HEK293 (cell line): ENCODE data around the gene IL1A.

Experiments used
- CTCF ChIA-PET: fragments of 350-600 bp; formaldehyde crosslinking; extraction: SDS; loops from one replicate; lab custom pipeline; 2021; ENCODE audit warnings: antibody characterized with exemption; lab: Yijun Ruan, JAX
- POLR2A ChIA-PET: fragments of 300-600 bp; formaldehyde crosslinking; extraction: SDS; loops from one replicate; lab custom pipeline; 2020; ENCODE audit warnings: antibody characterized with exemption, inconsistent platforms; lab: Yijun Ruan, JAX
- H3K27ac ChIP-seq: fragments of 200-500 bp; sonication (Bioruptor generic); 2 replicates; pipeline ENCODE4 v1.5.1; 2014; ENCODE audit warnings: low read depth, low read length, control low read depth, inconsistent platforms; ENCODE audit errors: extremely low read depth
- H3K36me3 ChIP-seq, 2 experiments: fragments of 200-500 bp in 1 of 2; sonication (Bioruptor generic) in 1 of 2; 1 replicate in 1 of 2; 2 replicates in 1 of 2; pipeline ENCODE4 v1.5.1; 2014 to 2017; ENCODE audit warnings: inconsistent platforms in 2 of 2, low read length in 2 of 2; ENCODE audit not compliant: control insufficient read depth in 2 of 2, insufficient read depth in 1 of 2
- H3K4me1 ChIP-seq: fragments of 200-500 bp; sonication (Bioruptor generic); 2 replicates; pipeline ENCODE4 v1.5.1; 2014; ENCODE audit warnings: mild to moderate bottlenecking, low read length, inconsistent platforms; ENCODE audit not compliant: control insufficient read depth, insufficient read depth
- H3K4me3 ChIP-seq: 2 replicates; pipeline ENCODE4 v1.5.1; 2011; ENCODE audit warnings: low read depth, mild to moderate bottlenecking, control low read depth, low read length, moderate library complexity
- H3K9me3 ChIP-seq: fragments of 200-500 bp; sonication (Bioruptor generic); 2 replicates; pipeline ENCODE4 v1.5.1; 2014; ENCODE audit warnings: low read depth, low read length, inconsistent platforms; ENCODE audit not compliant: control insufficient read depth, insufficient read depth
- HOXC10 ChIP-seq: sonication (generic); formaldehyde crosslinking; IDR thresholded peaks from 2 replicates; pipeline ENCODE4 v1.8.1; 2023; ENCODE audit warnings: mild to moderate bottlenecking, missing genetic modification reagents
- HOXD13 ChIP-seq: sonication (generic); formaldehyde crosslinking; IDR thresholded peaks from 2 replicates; pipeline ENCODE4 v1.8.0; 2022; ENCODE audit warnings: missing genetic modification reagents, borderline replicate concordance
- KLF9 ChIP-seq: fragments of 450-650 bp; formaldehyde crosslinking; IDR thresholded peaks from 2 replicates; pipeline ENCODE4 v1.5.1; 2016; ENCODE audit warnings: missing biosample characterization, missing genetic modification characterization, low read depth
- PRDM1 ChIP-seq: fragments of 450-650 bp; formaldehyde crosslinking; IDR thresholded peaks from 2 replicates; pipeline ENCODE4; 2016; ENCODE audit warnings: missing biosample characterization, missing genetic modification characterization
- SCRT1 ChIP-seq: fragments of 450-650 bp; formaldehyde crosslinking; IDR thresholded peaks from 2 replicates; pipeline ENCODE4 v1.5.1; 2016; ENCODE audit warnings: missing biosample characterization, missing genetic modification characterization, borderline replicate concordance
- ZBTB1 ChIP-seq: fragments of 450-650 bp; formaldehyde crosslinking; IDR thresholded peaks from 2 replicates; pipeline ENCODE4 v1.5.1; 2016; ENCODE audit warnings: missing biosample characterization, missing genetic modification characterization
- ZBTB48 ChIP-seq: fragments of 450-650 bp; formaldehyde crosslinking; IDR thresholded peaks from 2 replicates; pipeline ENCODE4 v1.5.1; 2016; ENCODE audit warnings: missing biosample characterization, missing genetic modification characterization
- ZNF266 ChIP-seq: fragments of 450-650 bp; formaldehyde crosslinking; IDR thresholded peaks from 2 replicates; pipeline ENCODE4 v1.5.1; 2016; ENCODE audit warnings: missing biosample characterization, missing genetic modification characterization, low read depth
- ZNF341 ChIP-seq: fragments of 450-650 bp; formaldehyde crosslinking; IDR thresholded peaks from 2 replicates; pipeline ENCODE4; 2016; ENCODE audit warnings: low read depth, missing biosample characterization, missing genetic modification characterization
- ZNF548 ChIP-seq: fragments of 450-650 bp; formaldehyde crosslinking; IDR thresholded peaks from 2 replicates; pipeline ENCODE4 v1.5.1; 2016; ENCODE audit warnings: missing biosample characterization, missing genetic modification characterization
- ZNF558 ChIP-seq: fragments of 450-650 bp; formaldehyde crosslinking; IDR thresholded peaks from 2 replicates; pipeline ENCODE4 v1.5.1; 2016; ENCODE audit warnings: missing biosample characterization, missing genetic modification characterization
- ZNF600 ChIP-seq: fragments of 450-650 bp; formaldehyde crosslinking; IDR thresholded peaks from 2 replicates; pipeline ENCODE4 v1.5.1; 2016; ENCODE audit warnings: missing biosample characterization, missing genetic modification characterization
- ZNF658 ChIP-seq: fragments of 450-650 bp; formaldehyde crosslinking; IDR thresholded peaks from 2 replicates; pipeline ENCODE4; 2016; ENCODE audit warnings: missing biosample characterization, missing genetic modification characterization
- ZNF664 ChIP-seq: fragments of 450-650 bp; formaldehyde crosslinking; IDR thresholded peaks from 2 replicates; pipeline ENCODE4 v1.5.1; 2016; ENCODE audit warnings: missing biosample characterization, missing genetic modification characterization
- ZNF785 ChIP-seq: fragments of 450-650 bp; formaldehyde crosslinking; IDR thresholded peaks from 2 replicates; pipeline ENCODE4 v1.5.1; 2016; ENCODE audit warnings: missing biosample characterization, missing genetic modification characterization
- TF ChIP-seq, protein P1 (sequence below): fragments of 450-650 bp; formaldehyde crosslinking; IDR thresholded peaks from 2 replicates; pipeline ENCODE4 v1.5.1; 2016; ENCODE audit warnings: missing biosample characterization, missing genetic modification characterization, borderline replicate concordance
- TF ChIP-seq, protein P2 (sequence below): fragments of 450-650 bp; formaldehyde crosslinking; IDR thresholded peaks from 2 replicates; pipeline ENCODE4 v1.5.1; 2017; ENCODE audit warnings: missing biosample characterization, missing genetic modification characterization
- TF ChIP-seq, protein P3 (sequence below): fragments of 450-650 bp; formaldehyde crosslinking; IDR thresholded peaks from 2 replicates; pipeline ENCODE4 v1.5.1; 2016; ENCODE audit warnings: missing biosample characterization, missing genetic modification characterization
- TF ChIP-seq, protein P4 (sequence below): fragments of 450-650 bp; formaldehyde crosslinking; IDR thresholded peaks from 2 replicates; pipeline ENCODE4 v1.5.1; 2016; ENCODE audit warnings: missing biosample characterization, missing genetic modification characterization
- TF ChIP-seq, protein P5 (sequence below): fragments of 450-650 bp; formaldehyde crosslinking; IDR thresholded peaks from 2 replicates; pipeline ENCODE4 v1.5.1; 2016; ENCODE audit warnings: missing biosample characterization, missing genetic modification characterization

The IL1A gene, protein sequence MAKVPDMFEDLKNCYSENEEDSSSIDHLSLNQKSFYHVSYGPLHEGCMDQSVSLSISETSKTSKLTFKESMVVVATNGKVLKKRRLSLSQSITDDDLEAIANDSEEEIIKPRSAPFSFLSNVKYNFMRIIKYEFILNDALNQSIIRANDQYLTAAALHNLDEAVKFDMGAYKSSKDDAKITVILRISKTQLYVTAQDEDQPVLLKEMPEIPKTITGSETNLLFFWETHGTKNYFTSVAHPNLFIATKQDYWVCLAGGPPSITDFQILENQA

DNA sequence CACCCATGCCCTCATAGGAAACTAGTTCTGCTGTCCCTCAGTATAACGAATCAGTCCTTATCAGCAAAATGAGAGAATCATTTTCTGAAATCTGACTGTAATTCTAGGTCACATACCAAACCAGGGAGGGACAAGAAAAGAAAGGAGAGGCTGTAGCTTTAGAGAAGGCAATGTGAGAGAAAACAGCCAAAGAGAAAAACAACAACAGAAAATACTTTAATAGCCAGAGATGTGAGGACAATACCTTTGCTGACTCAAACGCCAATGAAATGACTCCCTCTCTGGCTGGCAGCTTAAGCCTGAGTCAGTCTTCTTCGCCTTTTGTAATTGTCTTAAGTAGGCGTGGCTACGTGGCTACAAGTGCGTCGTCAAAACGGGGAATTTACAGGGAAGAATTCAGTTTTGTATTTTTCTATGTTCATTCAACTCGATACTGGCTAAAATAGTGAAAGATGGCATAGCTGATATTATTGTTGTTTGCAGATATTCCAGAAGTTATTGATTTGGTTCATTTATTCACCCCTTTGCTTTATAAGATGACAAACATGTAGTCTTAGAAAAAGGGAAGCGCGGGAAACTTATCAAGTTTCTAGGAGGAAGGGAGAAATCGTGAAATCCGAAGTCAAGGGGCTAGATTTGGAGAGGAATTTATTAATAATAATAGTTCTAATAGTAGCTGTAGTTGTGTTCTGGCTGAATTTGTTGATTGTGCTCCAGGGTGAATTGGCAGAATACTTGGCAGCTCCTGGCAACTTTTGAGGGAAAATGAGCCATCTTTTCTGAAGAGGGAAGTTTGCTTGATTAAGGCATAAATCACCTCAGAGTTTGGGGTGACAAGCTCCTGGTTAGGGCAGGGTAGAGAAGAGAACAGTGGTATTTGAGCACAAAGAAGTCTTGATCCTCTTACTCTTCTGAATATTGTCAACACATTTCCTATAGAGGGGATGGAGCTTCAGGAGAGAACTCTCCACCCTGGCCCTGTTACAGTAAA, at the start of gene IL1A:
TSS of gene IL1A (minus strand) at position 295 of the 991 bp plus-strand sequence. CDS start 723 bp downstream, outside the sequence.
- H3K4me3 ChIP-seq: no peak within 1 kb of the TSS; the same call in 1 of the 2 replicates
- no peak within 1 kb of the TSS for H3K27ac ChIP-seq
- TF ChIP-seq KLF9 (tag by site-specific recombination): peak; percentile 25; the same call in 1 of the 2 replicates
- no peak for TF ChIP-seq ZNF266 (tag by site-specific recombination)
- TF ChIP-seq PRDM1 (tag by site-specific recombination): peak; percentile 19; the same call in 1 of the 2 replicates
- TF ChIP-seq, all 188 proteins: peak for 2
- Histone ChIP-seq H3K4me1 (no peaks in the 10 kb centered on the region), H3K9me3 (no peaks in the 10 kb centered on the region), H3K36me3 (no peaks in the 10 kb centered on the region)
- ChIA-PET CTCF (interaction anchor here (1.4 kb wide), 1 partner anchor 35 kb away, joined by 4 read pairs; no protein-coding TSS in a partner anchor), POLR2A (no interaction called here)

DNA sequence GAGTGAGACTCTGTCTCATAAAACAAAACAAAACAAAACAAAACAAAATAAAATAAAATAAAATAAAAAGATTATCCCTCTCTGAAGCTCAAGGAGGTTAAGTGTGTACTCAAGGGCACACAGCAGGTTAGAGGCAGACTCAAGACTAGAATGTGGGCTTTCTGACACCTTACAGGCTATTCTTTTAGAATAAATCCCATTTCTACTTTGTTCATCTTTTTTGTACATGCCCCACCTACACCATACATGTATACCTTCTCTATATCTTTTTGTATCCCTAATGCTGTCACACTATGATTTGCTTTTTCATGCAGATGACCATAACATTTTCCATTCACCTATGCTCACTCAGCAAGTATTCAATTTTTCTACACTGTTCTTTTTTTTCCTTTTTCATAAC, 49.7 kb upstream of the IL1A start:
- Histone ChIP-seq H3K4me1 (peaks cover 6% of the 10 kb centered on the region), H3K4me3 (no peak overlapping the region), H3K9me3 (no peaks in the 10 kb centered on the region), H3K36me3 (no peaks in the 10 kb centered on the region), H3K27ac (no peak overlapping the region)
- no peak for TF ChIP-seq ZNF558 (tag by site-specific recombination)
- no peak for TF ChIP-seq ZNF341 (tag by site-specific recombination)
- TF ChIP-seq ZNF600 (tag by site-specific recombination): no peak
- TF ChIP-seq ZNF664: no peak
- no peak for TF ChIP-seq SCRT1 (tag by site-specific recombination)
- TF ChIP-seq, protein P1, sequence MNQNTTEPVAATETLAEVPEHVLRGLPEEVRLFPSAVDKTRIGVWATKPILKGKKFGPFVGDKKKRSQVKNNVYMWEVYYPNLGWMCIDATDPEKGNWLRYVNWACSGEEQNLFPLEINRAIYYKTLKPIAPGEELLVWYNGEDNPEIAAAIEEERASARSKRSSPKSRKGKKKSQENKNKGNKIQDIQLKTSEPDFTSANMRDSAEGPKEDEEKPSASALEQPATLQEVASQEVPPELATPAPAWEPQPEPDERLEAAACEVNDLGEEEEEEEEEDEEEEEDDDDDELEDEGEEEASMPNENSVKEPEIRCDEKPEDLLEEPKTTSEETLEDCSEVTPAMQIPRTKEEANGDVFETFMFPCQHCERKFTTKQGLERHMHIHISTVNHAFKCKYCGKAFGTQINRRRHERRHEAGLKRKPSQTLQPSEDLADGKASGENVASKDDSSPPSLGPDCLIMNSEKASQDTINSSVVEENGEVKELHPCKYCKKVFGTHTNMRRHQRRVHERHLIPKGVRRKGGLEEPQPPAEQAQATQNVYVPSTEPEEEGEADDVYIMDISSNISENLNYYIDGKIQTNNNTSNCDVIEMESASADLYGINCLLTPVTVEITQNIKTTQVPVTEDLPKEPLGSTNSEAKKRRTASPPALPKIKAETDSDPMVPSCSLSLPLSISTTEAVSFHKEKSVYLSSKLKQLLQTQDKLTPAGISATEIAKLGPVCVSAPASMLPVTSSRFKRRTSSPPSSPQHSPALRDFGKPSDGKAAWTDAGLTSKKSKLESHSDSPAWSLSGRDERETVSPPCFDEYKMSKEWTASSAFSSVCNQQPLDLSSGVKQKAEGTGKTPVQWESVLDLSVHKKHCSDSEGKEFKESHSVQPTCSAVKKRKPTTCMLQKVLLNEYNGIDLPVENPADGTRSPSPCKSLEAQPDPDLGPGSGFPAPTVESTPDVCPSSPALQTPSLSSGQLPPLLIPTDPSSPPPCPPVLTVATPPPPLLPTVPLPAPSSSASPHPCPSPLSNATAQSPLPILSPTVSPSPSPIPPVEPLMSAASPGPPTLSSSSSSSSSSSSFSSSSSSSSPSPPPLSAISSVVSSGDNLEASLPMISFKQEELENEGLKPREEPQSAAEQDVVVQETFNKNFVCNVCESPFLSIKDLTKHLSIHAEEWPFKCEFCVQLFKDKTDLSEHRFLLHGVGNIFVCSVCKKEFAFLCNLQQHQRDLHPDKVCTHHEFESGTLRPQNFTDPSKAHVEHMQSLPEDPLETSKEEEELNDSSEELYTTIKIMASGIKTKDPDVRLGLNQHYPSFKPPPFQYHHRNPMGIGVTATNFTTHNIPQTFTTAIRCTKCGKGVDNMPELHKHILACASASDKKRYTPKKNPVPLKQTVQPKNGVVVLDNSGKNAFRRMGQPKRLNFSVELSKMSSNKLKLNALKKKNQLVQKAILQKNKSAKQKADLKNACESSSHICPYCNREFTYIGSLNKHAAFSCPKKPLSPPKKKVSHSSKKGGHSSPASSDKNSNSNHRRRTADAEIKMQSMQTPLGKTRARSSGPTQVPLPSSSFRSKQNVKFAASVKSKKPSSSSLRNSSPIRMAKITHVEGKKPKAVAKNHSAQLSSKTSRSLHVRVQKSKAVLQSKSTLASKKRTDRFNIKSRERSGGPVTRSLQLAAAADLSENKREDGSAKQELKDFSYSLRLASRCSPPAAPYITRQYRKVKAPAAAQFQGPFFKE (tag by site-specific recombination): no peak
- no peak for TF ChIP-seq ZBTB1 (tag by site-specific recombination)
- TF ChIP-seq ZNF658: no peak
- TF ChIP-seq ZBTB48: no peak
- TF ChIP-seq, protein P2, sequence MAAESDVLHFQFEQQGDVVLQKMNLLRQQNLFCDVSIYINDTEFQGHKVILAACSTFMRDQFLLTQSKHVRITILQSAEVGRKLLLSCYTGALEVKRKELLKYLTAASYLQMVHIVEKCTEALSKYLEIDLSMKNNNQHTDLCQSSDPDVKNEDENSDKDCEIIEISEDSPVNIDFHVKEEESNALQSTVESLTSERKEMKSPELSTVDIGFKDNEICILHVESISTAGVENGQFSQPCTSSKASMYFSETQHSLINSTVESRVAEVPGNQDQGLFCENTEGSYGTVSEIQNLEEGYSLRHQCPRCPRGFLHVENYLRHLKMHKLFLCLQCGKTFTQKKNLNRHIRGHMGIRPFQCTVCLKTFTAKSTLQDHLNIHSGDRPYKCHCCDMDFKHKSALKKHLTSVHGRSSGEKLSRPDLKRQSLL (tag by site-specific recombination): no peak
- TF ChIP-seq, protein P3, sequence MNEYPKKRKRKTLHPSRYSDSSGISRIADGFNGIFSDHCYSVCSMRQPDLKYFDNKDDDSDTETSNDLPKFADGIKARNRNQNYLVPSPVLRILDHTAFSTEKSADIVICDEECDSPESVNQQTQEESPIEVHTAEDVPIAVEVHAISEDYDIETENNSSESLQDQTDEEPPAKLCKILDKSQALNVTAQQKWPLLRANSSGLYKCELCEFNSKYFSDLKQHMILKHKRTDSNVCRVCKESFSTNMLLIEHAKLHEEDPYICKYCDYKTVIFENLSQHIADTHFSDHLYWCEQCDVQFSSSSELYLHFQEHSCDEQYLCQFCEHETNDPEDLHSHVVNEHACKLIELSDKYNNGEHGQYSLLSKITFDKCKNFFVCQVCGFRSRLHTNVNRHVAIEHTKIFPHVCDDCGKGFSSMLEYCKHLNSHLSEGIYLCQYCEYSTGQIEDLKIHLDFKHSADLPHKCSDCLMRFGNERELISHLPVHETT (tag by site-specific recombination): no peak
- TF ChIP-seq, protein P4, sequence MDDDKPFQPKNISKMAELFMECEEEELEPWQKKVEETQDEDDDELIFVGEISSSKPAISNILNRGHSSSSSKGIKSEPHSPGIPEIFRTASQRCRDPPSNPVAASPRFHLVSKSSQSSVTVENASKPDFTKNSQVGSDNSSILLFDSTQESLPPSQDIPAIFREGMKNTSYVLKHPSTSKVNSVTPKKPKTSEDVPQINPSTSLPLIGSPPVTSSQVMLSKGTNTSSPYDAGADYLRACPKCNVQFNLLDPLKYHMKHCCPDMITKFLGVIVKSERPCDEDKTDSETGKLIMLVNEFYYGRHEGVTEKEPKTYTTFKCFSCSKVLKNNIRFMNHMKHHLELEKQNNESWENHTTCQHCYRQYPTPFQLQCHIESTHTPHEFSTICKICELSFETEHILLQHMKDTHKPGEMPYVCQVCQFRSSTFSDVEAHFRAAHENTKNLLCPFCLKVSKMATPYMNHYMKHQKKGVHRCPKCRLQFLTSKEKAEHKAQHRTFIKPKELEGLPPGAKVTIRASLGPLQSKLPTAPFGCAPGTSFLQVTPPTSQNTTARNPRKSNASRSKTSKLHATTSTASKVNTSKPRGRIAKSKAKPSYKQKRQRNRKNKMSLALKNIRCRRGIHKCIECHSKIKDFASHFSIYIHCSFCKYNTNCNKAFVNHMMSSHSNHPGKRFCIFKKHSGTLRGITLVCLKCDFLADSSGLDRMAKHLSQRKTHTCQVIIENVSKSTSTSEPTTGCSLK: no peak
- TF ChIP-seq ZNF785 (tag by site-specific recombination): no peak
- TF ChIP-seq ZNF548 (tag by site-specific recombination): no peak
- TF ChIP-seq HOXD13: no peak
- TF ChIP-seq, protein P5, sequence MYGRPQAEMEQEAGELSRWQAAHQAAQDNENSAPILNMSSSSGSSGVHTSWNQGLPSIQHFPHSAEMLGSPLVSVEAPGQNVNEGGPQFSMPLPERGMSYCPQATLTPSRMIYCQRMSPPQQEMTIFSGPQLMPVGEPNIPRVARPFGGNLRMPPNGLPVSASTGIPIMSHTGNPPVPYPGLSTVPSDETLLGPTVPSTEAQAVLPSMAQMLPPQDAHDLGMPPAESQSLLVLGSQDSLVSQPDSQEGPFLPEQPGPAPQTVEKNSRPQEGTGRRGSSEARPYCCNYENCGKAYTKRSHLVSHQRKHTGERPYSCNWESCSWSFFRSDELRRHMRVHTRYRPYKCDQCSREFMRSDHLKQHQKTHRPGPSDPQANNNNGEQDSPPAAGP (tag by site-specific recombination): no peak
- no peak for TF ChIP-seq HOXC10
- ChIA-PET CTCF (interaction anchor here (0.8 to 1.0 kb wide), 2 partner anchors 51 to 107 kb away, joined by 4 to 5 read pairs; no protein-coding TSS in a partner anchor), POLR2A (no interaction called here)
